ENCODE results near the gene TTLL6. TPM values are rescaled to one million over a fixed set of nuclear protein-coding genes. Genes with fewer than 3 reads are reported as not detected.

The TTLL6 gene
- total RNA-seq, 4 donors from 2014 or later, result under 0.01 to 1.1 (median 0.29) TPM; not detected in 1

DNA sequence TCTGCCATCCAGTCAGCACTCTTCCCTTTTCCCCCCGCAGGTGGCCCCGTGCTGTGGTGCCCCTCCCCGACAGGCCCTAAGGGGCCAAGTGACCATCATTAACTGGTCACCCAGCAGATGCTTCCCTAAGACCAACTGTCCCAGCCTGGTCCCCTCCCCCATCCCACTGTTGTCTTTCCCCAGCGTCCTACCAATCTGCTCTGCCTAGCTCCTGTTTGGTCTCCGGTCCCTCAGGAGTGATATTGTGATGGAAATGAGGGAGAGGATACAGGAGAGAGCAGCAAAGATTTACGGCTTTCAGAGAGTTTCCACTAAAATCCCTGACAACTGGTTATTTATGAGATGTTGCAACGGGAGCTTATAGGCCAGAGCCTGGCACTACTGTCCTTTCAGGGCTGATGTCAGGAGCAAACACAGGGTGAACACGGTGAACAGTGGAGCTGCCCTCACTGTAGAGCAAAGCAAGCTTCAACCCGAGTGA lies 1.4 kb upstream of the TTLL6 start:
- H3K9me3 ChIP-seq, result no peaks in the 10 kb centered on the region
- TF ChIP-seq EP300 (IDR thresholded peaks at IDR 0.05) (no peak), POLR2A (IDR thresholded peaks at IDR 0.05; ENCODE audit: low read depth) (no peak), POLR2AphosphoS5 (IDR thresholded peaks at IDR 0.05) (no peak)
- TF ChIP-seq, protein P1, sequence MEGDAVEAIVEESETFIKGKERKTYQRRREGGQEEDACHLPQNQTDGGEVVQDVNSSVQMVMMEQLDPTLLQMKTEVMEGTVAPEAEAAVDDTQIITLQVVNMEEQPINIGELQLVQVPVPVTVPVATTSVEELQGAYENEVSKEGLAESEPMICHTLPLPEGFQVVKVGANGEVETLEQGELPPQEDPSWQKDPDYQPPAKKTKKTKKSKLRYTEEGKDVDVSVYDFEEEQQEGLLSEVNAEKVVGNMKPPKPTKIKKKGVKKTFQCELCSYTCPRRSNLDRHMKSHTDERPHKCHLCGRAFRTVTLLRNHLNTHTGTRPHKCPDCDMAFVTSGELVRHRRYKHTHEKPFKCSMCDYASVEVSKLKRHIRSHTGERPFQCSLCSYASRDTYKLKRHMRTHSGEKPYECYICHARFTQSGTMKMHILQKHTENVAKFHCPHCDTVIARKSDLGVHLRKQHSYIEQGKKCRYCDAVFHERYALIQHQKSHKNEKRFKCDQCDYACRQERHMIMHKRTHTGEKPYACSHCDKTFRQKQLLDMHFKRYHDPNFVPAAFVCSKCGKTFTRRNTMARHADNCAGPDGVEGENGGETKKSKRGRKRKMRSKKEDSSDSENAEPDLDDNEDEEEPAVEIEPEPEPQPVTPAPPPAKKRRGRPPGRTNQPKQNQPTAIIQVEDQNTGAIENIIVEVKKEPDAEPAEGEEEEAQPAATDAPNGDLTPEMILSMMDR (IDR thresholded peaks at IDR 0.05), result no peak
- H3K4me1 ChIP-seq, result peaks cover 12 to 21% (median 18%) of the 10 kb centered on the region in 4 donors
- no peaks in the 10 kb centered on the region for H3K36me3 ChIP-seq
- intact Hi-C loops (cut with DNase I), result no loop called here
- H3K27me3 ChIP-seq, result peaks cover 0 to 73% (median 13%) of the 10 kb centered on the region in 4 donors
- no peak overlapping the region for H3K27ac ChIP-seq (replicated peaks in 1 of 4)
- 47% methylated on average over 9 of the region's 9 CpGs for WGBS
- DNase-seq (ENCODE audit: extremely low spot score), result no peak
- H3K4me3 ChIP-seq, result no peak overlapping the region

DNA sequence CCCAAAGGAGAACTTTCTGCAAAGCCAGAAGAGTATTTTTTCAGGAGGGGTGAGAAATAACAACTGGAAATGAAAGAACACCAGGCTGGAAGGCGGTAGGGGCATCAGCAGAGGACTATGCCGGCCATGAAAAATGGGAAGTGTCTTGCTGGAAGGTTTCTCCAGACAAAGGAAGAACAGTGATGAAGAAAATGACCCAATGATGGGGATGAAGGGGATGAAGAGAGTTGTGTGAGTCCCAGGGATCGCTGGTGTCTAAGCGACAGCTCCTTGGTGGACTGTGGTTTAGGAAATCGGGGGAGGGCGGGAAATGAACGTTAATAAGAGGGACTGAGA lies 623 bp downstream of the TTLL6 start:
- H3K36me3 ChIP-seq, result no peaks in the 10 kb centered on the region
- peaks cover 12 to 21% (median 18%) of the 10 kb centered on the region in 4 donors for H3K4me1 ChIP-seq
- 6% methylated on average over 7 of the region's 7 CpGs for WGBS
- H3K27ac ChIP-seq (replicated peaks in 1 of 4), result peak overlapping the region in 1 of 4 donors; percentile 26
- TF ChIP-seq EP300 (IDR thresholded peaks at IDR 0.05), result no peak
- no peak for TF ChIP-seq POLR2A (IDR thresholded peaks at IDR 0.05; ENCODE audit: low read depth)
- no peak for TF ChIP-seq POLR2AphosphoS5 (IDR thresholded peaks at IDR 0.05)
- TF ChIP-seq, protein P1 (IDR thresholded peaks at IDR 0.05), result no peak
- H3K27me3 ChIP-seq, result peaks cover 0 to 63% (median 13%) of the 10 kb centered on the region in 4 donors
- peak overlapping the region; percentile 48 to 60 (median 52) for H3K4me3 ChIP-seq
- DNase-seq (ENCODE audit: extremely low spot score), result no peak
- intact Hi-C loops (cut with DNase I), result no loop called here
- H3K9me3 ChIP-seq, result no peaks in the 10 kb centered on the region

DNA sequence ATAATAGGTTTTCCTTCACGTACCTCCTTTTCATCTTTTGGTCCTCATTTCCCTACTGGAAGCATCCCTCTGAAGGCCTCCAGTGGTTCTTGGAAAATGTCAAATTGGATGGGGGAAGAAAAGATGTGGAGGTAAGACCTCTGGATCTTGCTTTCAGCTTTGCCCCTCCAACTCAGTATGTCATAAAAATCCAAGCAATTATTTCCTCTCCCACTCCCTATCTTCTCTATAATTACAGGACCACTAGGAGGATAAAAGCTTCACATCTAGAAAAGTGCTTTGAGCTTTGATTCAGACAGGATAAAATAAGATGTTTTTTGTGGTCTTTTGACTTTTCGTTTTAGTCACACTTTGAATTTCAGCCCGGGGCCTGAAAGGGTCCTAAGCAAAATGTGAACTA lies 1.7 kb downstream of the TTLL6 start:
- 62% methylated on average over 3 of the region's 3 CpGs for WGBS
- intact Hi-C loops (cut with DNase I), result loop anchor here (2.0 kb wide), 1 partner anchor 63 kb away; no protein-coding TSS in a partner anchor

DNA sequence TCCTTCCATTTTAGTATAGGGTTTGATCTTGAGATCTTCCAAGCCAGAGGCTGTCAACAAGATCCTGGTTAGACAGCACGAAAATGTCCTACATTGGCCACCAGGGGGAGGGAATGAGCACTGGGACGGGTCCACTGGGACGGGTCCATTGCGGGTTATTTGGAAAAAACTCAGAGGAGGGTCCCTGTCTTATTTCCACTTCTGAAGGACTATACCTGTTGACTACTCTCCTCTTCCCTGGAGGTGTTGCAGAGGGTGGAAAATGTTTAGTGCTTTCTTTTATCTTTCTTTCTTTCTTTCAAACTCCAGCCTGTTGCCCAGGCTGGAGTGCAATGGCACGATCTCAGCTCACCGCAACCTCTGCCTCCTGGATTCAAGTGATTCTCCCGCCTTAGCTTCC lies 2.5 kb downstream of the TTLL6 start:
- no peak for TF ChIP-seq POLR2A (IDR thresholded peaks at IDR 0.05; ENCODE audit: low read depth)
- TF ChIP-seq, protein P1 (IDR thresholded peaks at IDR 0.05), result peak; percentile 52 to 73 (median 54)
- DNase-seq (ENCODE audit: extremely low spot score), result no peak
- H3K36me3 ChIP-seq, result no peaks in the 10 kb centered on the region
- H3K4me3 ChIP-seq, result no peak overlapping the region
- peaks cover 0 to 44% (median 9%) of the 10 kb centered on the region in 4 donors for H3K27me3 ChIP-seq
- intact Hi-C loops (cut with DNase I), result loop anchor here (2.0 kb wide), 1 partner anchor 64 kb away; no protein-coding TSS in a partner anchor
- no peak overlapping the region for H3K27ac ChIP-seq (replicated peaks in 1 of 4)
- peaks cover 12 to 21% (median 18%) of the 10 kb centered on the region in 4 donors for H3K4me1 ChIP-seq
- no peaks in the 10 kb centered on the region for H3K9me3 ChIP-seq
- 30% methylated on average over 7 of the region's 7 CpGs for WGBS

More for the DNA sequence above, 1.7 kb downstream of the TTLL6 start:
- Histone ChIP-seq H3K27me3 (peaks cover 0 to 52% (median 13%) of the 10 kb centered on the region in 4 donors), H3K4me3 (no peak overlapping the region), H3K9me3 (no peaks in the 10 kb centered on the region), H3K27ac (replicated peaks in 1 of 4) (no peak overlapping the region), H3K36me3 (no peaks in the 10 kb centered on the region), H3K4me1 (peaks cover 12 to 21% (median 18%) of the 10 kb centered on the region in 4 donors)
- DNase-seq (ENCODE audit: extremely low spot score), result no peak
- TF ChIP-seq, protein P1 (IDR thresholded peaks at IDR 0.05), result no peak
- TF ChIP-seq EP300 (IDR thresholded peaks at IDR 0.05) (no peak), POLR2AphosphoS5 (IDR thresholded peaks at IDR 0.05) (no peak), POLR2A (IDR thresholded peaks at IDR 0.05; ENCODE audit: low read depth) (no peak)

DNA sequence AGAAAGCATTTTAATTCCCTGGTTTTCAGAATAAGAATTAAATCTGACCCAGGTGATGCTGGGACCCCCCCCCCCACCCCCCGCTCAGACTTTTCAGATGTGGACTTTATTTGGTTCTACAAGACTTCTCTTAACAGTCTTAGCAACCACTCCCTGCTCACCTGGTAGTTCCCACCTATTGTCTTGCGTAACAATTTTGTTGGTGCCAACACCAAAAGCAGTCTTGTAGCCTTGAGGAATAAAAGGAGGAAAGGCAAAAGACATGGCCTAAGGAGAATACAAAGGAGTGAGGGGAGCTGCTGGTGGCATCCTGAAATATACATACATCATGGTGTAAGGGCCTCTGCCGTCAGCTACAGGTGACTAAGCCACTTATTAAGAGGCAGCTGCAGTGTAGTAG lies 5.0 kb downstream of the TTLL6 start:
- Histone ChIP-seq H3K4me3 (no peak overlapping the region), H3K27me3 (peaks cover 0 to 19% (median 2%) of the 10 kb centered on the region in 4 donors), H3K9me3 (no peaks in the 10 kb centered on the region), H3K4me1 (peaks cover 6 to 11% (median 8%) of the 10 kb centered on the region in 4 donors), H3K36me3 (no peaks in the 10 kb centered on the region), H3K27ac (replicated peaks in 1 of 4) (no peak overlapping the region)
- intact Hi-C loops (cut with DNase I), result no loop called here
- DNase-seq (ENCODE audit: extremely low spot score), result no peak
- WGBS, result 97% methylated on average over 3 of the region's 3 CpGs
- TF ChIP-seq EP300 (IDR thresholded peaks at IDR 0.05), result no peak
- no peak for TF ChIP-seq POLR2A (IDR thresholded peaks at IDR 0.05; ENCODE audit: low read depth)
- no peak for TF ChIP-seq POLR2AphosphoS5 (IDR thresholded peaks at IDR 0.05)
- TF ChIP-seq, protein P1 (IDR thresholded peaks at IDR 0.05), result no peak

All from esophagus muscularis mucosa (tissue), 4 donors.